WI38 (cell line): Measurements from ENCODE around the gene ST3GAL3.

Source experiments
- H3K4me3 ChIP-seq: 2 replicates; pipeline ENCODE4 v1.5.1; 2011; ENCODE audit warnings: low read depth, mild to moderate bottlenecking, control low read depth, low read length
- CTCF ChIP-seq: IDR thresholded peaks from 2 replicates; pipeline ENCODE4 v1.5.1; 2012; ENCODE audit warnings: low read depth, mild to moderate bottlenecking, control low read depth, low read length

ST3GAL3 gene

DNA sequence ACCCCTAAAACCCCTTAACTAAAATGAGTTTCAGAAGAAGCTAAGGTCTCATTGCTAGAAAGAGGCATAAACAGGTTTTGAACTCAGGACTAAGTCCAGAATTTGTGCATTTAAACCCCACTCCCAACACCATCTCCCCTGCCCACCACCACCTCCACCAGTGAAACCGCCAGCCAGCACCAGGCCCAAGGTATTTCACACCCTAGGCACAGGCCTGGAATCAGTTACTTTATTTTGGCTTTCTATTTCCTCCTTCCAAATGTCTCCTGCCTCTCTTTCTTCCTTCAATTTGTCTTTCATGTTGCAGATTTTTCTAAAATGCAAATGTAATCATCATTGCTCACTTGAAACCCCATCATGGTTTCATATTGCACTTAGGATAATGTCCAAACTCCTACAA lies 237.5 kb downstream of the ST3GAL3 start:
- TF ChIP-seq CTCF = no peak
- no peak overlapping the region for H3K4me3 ChIP-seq

DNA sequence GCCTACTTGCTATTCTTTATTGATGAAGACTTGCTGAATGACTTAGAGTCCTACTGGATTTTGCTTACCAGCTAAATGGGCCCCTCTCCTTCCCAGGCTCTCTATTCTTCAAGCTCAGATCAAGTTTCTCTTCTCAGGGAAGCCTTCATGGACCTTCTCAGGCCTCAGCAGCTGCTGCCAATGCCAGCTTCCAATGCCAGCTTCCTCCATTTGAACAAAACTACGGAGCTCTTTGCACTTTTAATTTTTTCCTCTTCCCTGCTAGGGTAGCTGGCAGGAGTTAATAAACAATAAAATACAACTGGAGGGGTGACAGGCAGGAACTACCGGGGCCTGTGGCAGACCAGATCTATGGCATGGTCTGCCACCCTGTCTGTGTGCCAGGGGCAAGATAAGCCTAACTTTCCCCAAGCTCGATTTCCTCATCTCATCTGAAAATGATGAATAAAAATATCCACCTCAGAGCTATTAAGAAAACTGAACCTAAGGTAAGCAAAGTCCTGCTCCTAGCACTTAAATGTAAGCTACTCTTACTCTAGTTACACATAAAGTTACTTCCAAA lies 238.4 kb downstream of the ST3GAL3 start:
- H3K4me3 ChIP-seq = peak overlapping the region; percentile 88
- TF ChIP-seq CTCF = no peak

- H3K4me3 ChIP-seq = peak within 1 kb of the TSS; percentile 88
- peak; percentile 45 for TF ChIP-seq CTCF
Measured at GRCh38 chr1:43946236-43947060, 239.1 kb downstream of the ST3GAL3 start, which contains the start of gene IPO13. Gene IPO13 (plus strand): TSS chr1:43946950. CDS start chr1:43947601, 651 bp downstream.

DNA sequence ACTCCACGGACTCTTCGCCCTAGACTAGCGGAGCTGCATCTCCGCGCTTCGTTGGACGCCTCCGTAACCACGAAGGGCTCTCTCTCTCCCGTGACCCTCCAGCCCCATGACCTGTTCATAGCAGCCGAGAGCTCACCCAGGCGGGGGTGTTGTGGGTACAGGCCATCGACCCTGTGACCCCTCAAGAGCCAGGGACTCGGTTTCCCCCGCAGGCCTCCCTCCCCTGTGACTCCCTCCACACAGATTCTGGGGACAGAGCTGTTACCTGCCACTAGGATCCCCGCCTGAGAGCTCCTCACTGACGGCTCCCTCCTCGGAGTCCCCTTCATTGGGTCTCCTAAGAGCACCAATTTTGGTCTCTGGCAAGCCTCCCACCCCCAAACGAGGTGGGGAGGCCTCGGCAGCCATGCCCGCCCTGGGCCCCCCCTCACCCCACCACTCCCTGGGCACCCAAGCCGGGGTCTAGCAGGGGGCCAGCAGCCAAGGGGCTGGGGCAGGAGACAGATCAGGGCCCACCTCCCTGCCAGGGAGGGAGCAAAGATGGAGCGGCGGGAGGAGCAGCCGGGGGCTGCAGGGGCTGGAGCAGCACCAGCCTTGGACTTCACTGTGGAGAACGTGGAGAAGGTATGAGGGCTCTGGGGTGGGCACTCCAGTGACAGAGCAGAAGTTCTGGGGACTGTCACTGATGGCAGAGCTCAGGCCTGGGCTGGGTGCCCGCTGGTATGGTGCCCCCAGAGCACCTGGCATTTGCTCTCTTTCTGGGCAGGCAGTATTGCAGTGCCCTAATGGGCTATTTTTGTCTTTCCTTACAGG lies 239.9 kb downstream of the ST3GAL3 start:
- H3K4me3 ChIP-seq = peak overlapping the region; percentile 88
- TF ChIP-seq CTCF = no peak

DNA sequence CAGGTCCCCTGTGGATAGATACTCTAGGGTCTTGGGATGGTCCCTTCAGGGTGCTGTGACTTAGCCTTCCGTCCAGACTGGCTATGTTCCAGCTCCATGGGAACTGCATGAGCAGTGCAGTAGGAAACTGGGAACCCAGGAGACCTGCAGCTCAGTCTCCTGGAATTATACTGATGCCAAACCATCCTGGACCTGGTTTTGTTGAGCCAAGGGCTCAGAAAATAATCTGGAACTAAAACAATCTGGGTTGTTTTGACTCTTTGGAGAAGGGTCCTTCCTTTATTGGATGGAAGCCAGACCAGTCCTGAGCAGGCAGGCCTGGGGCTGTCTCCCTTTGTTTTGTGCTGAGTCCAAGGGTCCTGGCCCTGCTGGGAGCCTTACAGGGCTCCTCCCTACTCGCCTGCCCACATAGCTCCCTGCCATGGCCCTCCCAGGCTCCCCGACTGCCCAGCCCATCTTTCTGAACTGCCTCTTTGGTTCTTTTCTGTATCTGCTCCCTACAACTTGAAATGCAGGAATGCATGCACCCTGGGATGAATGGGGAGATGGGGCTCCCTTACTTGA lies 240.6 kb downstream of the ST3GAL3 start:
- no peak for TF ChIP-seq CTCF
- peak overlapping the region; percentile 88 for H3K4me3 ChIP-seq

- no peak overlapping the region for H3K4me3 ChIP-seq
- TF ChIP-seq CTCF = no peak
Measured at GRCh38 chr1:43949678-43950077, 242.3 kb downstream of the ST3GAL3 start.
